ENCODE measurements around the gene PLIN1. TPM values are rescaled to one million over a fixed set of nuclear protein-coding genes. Genes with fewer than 3 reads are reported as not detected.
"Not testable (repeated sequence)": the region's sequence is repeated elsewhere in the genome, so short reads cannot be mapped to it uniquely, and the experiment has no call there.

Gene PLIN1
- total and polyA plus RNA-seq, 7 donors = 0.79 to 8.3 (median 4.4) TPM

DNA sequence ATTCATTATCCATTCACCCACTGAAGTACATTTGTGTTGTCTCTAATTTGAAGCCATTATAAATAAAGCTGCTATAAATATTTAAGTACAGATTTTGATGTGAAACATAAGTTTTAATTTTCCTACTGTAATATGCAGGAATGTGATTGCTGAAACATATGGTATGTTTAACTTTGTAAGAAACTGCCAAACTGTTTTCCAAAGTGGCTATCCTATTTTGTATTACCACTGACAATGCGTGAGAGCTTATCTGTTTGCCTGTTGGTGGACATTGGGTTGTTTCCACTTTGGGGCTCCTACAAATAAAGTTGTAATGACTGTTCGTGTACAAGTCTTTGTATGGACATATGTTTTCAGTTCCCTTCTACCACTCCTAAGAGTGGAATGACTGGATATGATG lies 13.9 kb upstream of the PLIN1 start:
- TF ChIP-seq, protein P1, sequence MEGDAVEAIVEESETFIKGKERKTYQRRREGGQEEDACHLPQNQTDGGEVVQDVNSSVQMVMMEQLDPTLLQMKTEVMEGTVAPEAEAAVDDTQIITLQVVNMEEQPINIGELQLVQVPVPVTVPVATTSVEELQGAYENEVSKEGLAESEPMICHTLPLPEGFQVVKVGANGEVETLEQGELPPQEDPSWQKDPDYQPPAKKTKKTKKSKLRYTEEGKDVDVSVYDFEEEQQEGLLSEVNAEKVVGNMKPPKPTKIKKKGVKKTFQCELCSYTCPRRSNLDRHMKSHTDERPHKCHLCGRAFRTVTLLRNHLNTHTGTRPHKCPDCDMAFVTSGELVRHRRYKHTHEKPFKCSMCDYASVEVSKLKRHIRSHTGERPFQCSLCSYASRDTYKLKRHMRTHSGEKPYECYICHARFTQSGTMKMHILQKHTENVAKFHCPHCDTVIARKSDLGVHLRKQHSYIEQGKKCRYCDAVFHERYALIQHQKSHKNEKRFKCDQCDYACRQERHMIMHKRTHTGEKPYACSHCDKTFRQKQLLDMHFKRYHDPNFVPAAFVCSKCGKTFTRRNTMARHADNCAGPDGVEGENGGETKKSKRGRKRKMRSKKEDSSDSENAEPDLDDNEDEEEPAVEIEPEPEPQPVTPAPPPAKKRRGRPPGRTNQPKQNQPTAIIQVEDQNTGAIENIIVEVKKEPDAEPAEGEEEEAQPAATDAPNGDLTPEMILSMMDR (IDR thresholded peaks at IDR 0.05) = no peak
- Histone ChIP-seq H3K4me1 (no peaks in the 10 kb centered on the region), H3K27ac (no peak overlapping the region), H3K36me3 (ENCODE audit: insufficient read depth in 1 of 2, low read depth in 1 of 2) (no peaks in the 10 kb centered on the region), H3K4me3 (no peak overlapping the region), H3K27me3 (ENCODE audit: insufficient read depth in 3 of 3, low read length in 2 of 3) (no peaks in the 10 kb centered on the region), H3K9me3 (no peaks in the 10 kb centered on the region)
- 40 to 74% (median 69%) methylated on average over 2 of the region's 2 CpGs for WGBS, 3 donors
- intact Hi-C loops (cut with DNase I) = no loop called here
- DNase-seq (no peak), ATAC-seq (no peak)

DNA sequence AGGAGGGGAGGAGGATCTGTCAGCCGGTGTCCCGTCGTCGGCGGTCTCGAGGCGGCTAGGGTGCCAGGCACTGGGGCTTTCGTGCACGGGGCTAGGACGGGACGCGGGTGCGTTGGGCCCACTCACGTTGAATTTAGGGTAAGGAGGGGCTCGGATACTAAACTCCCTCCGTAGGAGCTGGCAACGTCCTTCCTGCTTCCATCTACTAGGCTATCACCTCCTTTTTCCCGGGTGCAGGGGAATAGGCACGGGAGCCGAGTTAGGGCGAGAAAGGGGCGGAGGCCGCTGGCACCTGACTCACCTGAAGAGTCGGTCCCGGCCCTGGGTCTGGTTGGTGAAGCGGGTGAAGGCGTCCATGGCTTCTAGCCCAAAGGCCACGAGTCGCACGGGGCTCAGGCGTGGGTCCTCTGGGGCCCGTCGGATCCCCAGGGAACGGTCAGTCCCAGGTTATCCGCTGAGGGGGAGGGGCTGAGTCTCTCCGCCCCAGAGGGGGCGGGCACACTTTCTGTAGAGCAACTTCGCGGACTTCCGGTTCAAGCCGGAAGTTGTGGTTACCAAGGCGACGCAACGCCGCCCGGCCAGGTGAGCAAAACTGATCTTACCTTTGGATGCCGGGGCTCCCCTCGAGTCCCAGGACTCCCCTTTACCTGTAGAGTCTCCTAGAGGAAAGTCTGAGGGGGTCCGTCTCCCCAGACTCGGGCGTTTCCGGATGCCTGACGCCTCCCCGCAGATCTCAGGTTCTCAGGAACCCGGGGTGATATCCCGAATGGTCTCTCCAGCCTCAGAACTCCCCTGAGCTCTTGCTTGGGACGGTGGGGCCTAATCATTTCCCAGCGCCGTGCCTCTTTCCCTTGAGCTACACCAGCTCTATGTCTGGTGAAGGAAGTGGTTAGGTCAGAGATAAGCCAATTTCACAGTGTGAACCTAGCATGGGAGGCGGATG lies 11.4 kb upstream of the PLIN1 start, which contains the start of the genes PEX11A and WDR93:
TSS of gene PEX11A (minus strand) at position 479 of the 943 bp plus-strand sequence. CDS start at position 357, 122 bp downstream.
TSS of gene WDR93 (plus strand) at position 536 of the 943 bp plus-strand sequence. CDS start 10,936 bp downstream, outside the sequence.
- peak within 1 kb of the TSS; percentile 86 for H3K4me3 ChIP-seq
- ATAC-seq = peak; percentile 97 to 98 (median 98)
- no peaks in the 10 kb centered on the region for H3K4me1 ChIP-seq
- TF ChIP-seq, protein P1 (IDR thresholded peaks at IDR 0.05) = no peak
- intact Hi-C loops (cut with DNase I) = no loop called here
- peaks cover 0 to 8% of the 10 kb centered on the region in 2 donors for H3K36me3 ChIP-seq (ENCODE audit: insufficient read depth in 1 of 2, low read depth in 1 of 2)
- 2 to 3% (median 3%) methylated on average over 60 of the region's 60 CpGs for WGBS, 3 donors
- peak; percentile 84 to 91 for DNase-seq
- no peaks in the 10 kb centered on the region for H3K27me3 ChIP-seq (ENCODE audit: insufficient read depth in 3 of 3, low read length in 2 of 3)
- H3K27ac ChIP-seq = peak within 1 kb of the TSS; percentile 72
- no peaks in the 10 kb centered on the region for H3K9me3 ChIP-seq

DNA sequence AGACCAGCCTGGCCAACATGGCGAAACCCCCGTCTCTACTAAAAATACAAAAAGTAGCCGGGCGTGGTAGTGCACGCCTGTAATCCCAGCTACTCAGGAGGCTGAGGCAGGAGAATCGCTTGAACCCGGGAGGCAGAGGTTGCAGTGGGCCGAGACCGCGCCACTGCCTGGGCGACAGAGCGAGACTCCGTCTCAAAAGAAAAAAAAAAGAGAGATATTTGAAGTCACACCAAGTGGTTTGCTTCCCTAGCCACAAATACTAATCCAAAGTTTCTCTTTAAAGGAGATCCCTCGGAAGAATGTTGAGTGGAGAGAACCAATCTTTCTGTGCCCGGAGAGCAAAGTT lies 10.7 kb upstream of the PLIN1 start:
- peak in 1 of 4 donors; percentile 2 for ATAC-seq
- H3K27me3 ChIP-seq (ENCODE audit: insufficient read depth in 3 of 3, low read length in 2 of 3); intact Hi-C loops (cut with DNase I); H3K4me1 ChIP-seq; H3K9me3 ChIP-seq; DNase-seq: not testable (repeated sequence)
- Histone ChIP-seq H3K36me3 (ENCODE audit: insufficient read depth in 1 of 2, low read depth in 1 of 2) (peaks cover 0 to 11% of the 10 kb centered on the region in 2 donors), H3K27ac (peak overlapping the region; percentile 72), H3K4me3 (peak overlapping the region; percentile 86)
- WGBS, 3 donors = 41 to 60% (median 55%) methylated on average over 15 of the region's 15 CpGs

DNA sequence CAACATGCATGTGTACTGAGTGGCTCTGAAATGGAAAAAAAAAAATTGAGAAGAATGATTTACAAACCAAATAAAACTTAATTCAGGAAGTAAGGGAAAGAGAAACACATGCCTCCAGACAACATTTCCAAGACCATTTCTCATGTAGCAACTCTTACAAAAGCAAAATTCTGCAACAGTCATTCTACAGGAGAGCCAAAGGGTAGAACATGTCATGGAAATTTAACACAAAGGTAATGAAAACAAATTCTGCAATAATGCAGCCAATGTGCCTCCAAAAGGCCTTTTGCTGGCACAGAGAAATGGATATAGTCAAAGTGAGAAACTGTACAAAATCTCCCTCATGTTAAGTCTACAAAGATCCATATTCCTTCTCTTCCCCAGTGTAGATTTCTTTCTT lies 7.4 kb upstream of the PLIN1 start:
- peaks cover 7% of the 10 kb centered on the region for H3K4me1 ChIP-seq
- no peak overlapping the region for H3K27ac ChIP-seq
- no peak for DNase-seq

DNA sequence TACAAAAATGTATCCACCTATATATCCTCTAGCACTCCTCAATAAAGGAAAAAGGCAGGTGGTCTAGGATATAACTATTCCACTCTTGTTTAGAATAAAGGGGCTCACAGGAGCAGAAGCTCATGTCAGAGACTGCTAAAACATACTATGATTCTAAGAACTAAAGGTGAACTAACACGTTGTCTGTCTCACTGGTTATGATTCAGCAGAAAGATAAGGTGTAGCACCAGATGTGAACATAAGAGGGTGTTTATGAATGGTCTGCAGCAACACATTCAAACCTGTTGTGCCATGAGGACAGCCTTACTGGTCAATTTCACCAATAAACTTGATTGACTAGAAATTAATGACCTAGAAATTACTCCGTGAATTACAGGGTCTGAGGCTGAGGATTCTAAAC lies 6.8 kb upstream of the PLIN1 start:
- Histone ChIP-seq H3K4me3 (no peak overlapping the region), H3K36me3 (ENCODE audit: insufficient read depth in 1 of 2, low read depth in 1 of 2) (peaks cover 0 to 32% of the 10 kb centered on the region in 2 donors), H3K9me3 (no peaks in the 10 kb centered on the region), H3K4me1 (peaks cover 12% of the 10 kb centered on the region), H3K27ac (no peak overlapping the region), H3K27me3 (ENCODE audit: insufficient read depth in 3 of 3, low read length in 2 of 3) (no peaks in the 10 kb centered on the region)
- ATAC-seq = no peak
- DNase-seq = no peak
- intact Hi-C loops (cut with DNase I) = no loop called here
- TF ChIP-seq, protein P1 (IDR thresholded peaks at IDR 0.05) = no peak
- 83 to 90% (median 89%) methylated on average over 2 of the region's 2 CpGs for WGBS, 3 donors

More for the DNA sequence above, 7.4 kb upstream of the PLIN1 start:
- H3K27me3 ChIP-seq (ENCODE audit: insufficient read depth in 3 of 3, low read length in 2 of 3) = no peaks in the 10 kb centered on the region
- no peak for ATAC-seq
- H3K36me3 ChIP-seq (ENCODE audit: insufficient read depth in 1 of 2, low read depth in 1 of 2) = peaks cover 0 to 32% of the 10 kb centered on the region in 2 donors
- no peak overlapping the region for H3K4me3 ChIP-seq
- TF ChIP-seq, protein P1 (IDR thresholded peaks at IDR 0.05) = no peak
- no peaks in the 10 kb centered on the region for H3K9me3 ChIP-seq
- intact Hi-C loops (cut with DNase I) = no loop called here

Data from psoas muscle (tissue), 8 donors.